GM12874 (cell line): ENCODE data around the gene HIVEP3.

Experiments
- CTCF ChIP-seq: IDR thresholded peaks from 2 replicates; pipeline ENCODE4 v1.5.1; 2011; ENCODE audit warnings: low read depth, mild to moderate bottlenecking, control low read depth, low read length, moderate library complexity; ENCODE audit not compliant: insufficient read depth

Gene HIVEP3

GRCh38 chr1:41900603-41901444 is 17.9 kb downstream of the HIVEP3 start:
- no peak for TF ChIP-seq CTCF

GRCh38 chr1:41898191-41898713 is 20.5 kb downstream of the HIVEP3 start:
- TF ChIP-seq CTCF: no peak

GRCh38 chr1:41895552-41895951 is 23.2 kb downstream of the HIVEP3 start:
- TF ChIP-seq CTCF: no peak

GRCh38 chr1:41894808-41895483 is 23.8 kb downstream of the HIVEP3 start:
- no peak for TF ChIP-seq CTCF

- TF ChIP-seq CTCF: no peak
Observed at GRCh38 chr1:41894101-41894807, 24.5 kb downstream of the HIVEP3 start.

GRCh38 chr1:41892301-41892781 is 26.4 kb downstream of the HIVEP3 start:
- TF ChIP-seq CTCF: no peak
